Sigmoid colon (tissue), 3 donors: Measurements from ENCODE around the gene RHOB.

Source experiments
- CTCF ChIP-seq, 4 experiments: fragments of 450-650 bp in 3 of 4; fragments of 200-600 bp in 1 of 4; IDR thresholded peaks; one replicate each; pipeline ENCODE4 v1.5.1; 2016 to 2019; ENCODE audit warnings: antibody characterized with exemption in 4 of 4, mild to moderate bottlenecking in 3 of 4, moderate library complexity in 2 of 4
- POLR2A ChIP-seq, 2 donors: fragments of 450-650 bp; IDR thresholded peaks; one replicate each; pipeline ENCODE4 v1.6.1; 2016; ENCODE audit warnings: antibody characterized with exemption in 2 of 2, mild to moderate bottlenecking in 2 of 2, moderate library complexity in 2 of 2

GRCh38 chr2:20480913-20481312 lies 34.0 kb downstream of the RHOB start:
- TF ChIP-seq CTCF (IDR thresholded peaks at IDR 0.05): no peak
- no peak for TF ChIP-seq POLR2A (IDR thresholded peaks at IDR 0.05)
